ENCODE data around the gene GOPC.

The GOPC gene

DNA sequence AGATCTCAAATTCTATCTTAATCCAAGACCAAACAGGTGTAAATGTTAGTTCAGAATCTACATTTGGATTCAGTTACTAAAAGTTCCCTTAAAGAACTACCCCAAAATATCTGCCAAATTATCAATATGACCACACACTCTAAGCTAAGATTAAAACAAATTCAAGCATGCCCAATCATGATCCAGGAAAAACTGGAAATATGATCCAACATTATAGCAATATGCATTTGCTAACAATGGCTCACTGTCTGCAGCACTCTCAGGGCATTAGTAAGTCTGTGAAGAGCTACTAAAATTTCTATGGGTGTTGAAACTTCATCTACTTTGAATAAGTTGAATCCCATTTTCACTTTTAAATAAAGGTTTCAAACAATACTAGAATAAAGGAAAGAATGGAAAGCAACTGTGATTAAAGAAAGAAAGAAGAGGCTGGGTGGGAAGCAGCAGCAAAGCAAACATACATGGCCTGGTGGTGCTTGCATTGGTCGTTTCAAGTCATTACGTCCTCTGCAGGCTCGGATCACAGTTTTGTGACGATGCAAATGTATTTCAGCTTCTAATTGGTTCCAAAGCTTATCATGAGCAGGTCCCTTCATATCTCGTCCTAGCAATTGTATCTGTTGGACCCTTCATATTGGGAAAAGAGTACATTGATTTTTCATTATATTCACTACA is 29.2 kb downstream of the GOPC start:
- H3K4me3 ChIP-seq (replicated peaks; ENCODE audit: low read depth, low read length): no peak overlapping the region
- TF ChIP-seq, protein P1, sequence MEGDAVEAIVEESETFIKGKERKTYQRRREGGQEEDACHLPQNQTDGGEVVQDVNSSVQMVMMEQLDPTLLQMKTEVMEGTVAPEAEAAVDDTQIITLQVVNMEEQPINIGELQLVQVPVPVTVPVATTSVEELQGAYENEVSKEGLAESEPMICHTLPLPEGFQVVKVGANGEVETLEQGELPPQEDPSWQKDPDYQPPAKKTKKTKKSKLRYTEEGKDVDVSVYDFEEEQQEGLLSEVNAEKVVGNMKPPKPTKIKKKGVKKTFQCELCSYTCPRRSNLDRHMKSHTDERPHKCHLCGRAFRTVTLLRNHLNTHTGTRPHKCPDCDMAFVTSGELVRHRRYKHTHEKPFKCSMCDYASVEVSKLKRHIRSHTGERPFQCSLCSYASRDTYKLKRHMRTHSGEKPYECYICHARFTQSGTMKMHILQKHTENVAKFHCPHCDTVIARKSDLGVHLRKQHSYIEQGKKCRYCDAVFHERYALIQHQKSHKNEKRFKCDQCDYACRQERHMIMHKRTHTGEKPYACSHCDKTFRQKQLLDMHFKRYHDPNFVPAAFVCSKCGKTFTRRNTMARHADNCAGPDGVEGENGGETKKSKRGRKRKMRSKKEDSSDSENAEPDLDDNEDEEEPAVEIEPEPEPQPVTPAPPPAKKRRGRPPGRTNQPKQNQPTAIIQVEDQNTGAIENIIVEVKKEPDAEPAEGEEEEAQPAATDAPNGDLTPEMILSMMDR (IDR thresholded peaks at IDR 0.05; ENCODE audit: low read length, missing control alignments): no peak
- no peak for DNase-seq (ENCODE audit: low read depth)

DNA sequence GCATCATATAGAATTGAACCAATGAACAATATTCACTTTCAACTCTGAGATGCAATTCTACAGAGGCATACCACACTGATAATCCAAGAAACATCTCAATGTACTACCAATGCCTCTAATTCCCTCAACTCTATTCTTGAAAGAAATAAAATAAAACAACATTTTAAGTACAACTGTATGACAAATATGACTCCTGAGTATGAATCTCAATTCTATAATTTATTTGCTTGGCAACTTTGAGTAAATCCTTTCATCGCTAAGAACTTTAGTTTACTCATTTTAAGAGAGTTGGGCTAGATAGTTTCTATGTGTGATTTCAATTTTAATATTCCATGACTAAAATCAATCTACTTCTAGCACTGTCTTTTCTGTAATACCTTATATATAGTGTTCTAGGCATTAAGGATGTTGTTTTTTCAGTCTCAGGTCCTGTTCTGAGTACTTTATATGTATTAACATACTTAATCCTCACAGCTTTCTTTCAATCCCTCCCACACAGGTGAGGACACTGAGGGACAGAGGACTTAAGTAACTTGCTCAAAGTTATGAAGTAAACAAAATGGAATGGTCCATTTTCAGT is 33.4 kb downstream of the GOPC start:
- no peak for DNase-seq (ENCODE audit: low read depth)
- no peak overlapping the region for H3K4me3 ChIP-seq (replicated peaks; ENCODE audit: low read depth, low read length)
- TF ChIP-seq, protein P1 (IDR thresholded peaks at IDR 0.05; ENCODE audit: low read length, missing control alignments): no peak

DNA sequence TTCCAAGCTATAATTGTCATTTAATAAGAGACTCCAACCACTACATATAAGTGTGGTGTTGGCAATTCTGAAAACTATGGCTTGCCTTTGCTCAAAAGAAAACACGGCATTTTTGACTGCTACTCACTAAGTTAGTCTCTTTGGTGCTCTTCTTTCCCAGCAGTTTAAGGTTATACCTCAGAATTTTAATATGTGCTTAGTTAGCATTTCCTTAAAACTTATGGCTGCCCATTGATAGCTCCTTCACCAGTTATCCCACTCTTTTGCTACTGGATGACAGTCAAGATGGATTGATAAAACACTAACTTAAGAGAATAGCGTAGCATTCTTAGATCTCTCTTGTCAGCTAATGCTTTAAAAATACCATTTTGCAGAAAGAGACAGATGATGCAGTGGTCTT is 34.1 kb downstream of the GOPC start:
- TF ChIP-seq, protein P1 (IDR thresholded peaks at IDR 0.05; ENCODE audit: low read length, missing control alignments): no peak
- DNase-seq (ENCODE audit: low read depth): no peak

DNA sequence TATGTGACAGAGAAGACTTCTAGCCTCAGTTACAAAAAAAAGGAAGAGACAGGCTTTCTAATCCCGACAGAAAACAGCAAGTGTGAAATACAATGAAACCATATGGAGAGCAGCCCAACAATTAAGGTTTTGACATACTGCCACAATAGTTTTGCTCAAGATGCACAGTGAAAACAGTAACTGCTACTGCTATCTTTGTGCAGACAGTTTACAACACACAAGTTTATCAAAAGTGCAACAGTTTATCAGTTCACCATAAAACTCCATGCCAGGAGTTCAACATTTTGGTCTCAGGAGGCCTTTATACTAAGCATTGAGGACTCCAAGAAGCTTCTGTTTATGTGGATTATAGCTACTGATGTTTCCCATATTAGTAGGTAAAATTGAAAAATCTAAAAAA is 37.6 kb downstream of the GOPC start:
- no peak overlapping the region for H3K4me3 ChIP-seq (replicated peaks; ENCODE audit: low read depth, low read length)
- TF ChIP-seq, protein P1 (IDR thresholded peaks at IDR 0.05; ENCODE audit: low read length, missing control alignments): no peak
- no peak for DNase-seq (ENCODE audit: low read depth)

More for the DNA sequence above, 34.1 kb downstream of the GOPC start:
- H3K4me3 ChIP-seq (replicated peaks; ENCODE audit: low read depth, low read length): no peak overlapping the region

DNA sequence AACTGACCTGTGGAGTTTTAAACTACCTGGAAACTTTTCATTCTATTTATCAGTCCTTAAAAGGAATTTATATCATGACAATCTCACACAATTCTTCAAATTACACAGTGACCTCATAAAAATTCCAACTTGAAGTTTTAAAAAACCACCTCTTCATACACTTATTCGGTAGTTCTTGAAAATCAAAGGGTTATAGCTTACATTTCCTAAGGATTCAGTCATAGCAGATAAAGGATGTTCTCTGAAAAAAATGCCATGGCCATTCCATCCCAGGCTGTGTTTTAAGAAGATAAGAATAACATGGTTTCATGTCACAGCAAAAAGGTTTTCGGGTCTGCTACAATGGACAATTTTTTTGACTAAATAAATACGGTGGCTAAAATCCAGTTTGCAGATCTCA is 41.2 kb downstream of the GOPC start:
- H3K4me3 ChIP-seq (replicated peaks; ENCODE audit: low read depth, low read length): no peak overlapping the region
- DNase-seq (ENCODE audit: low read depth): no peak
- TF ChIP-seq, protein P1 (IDR thresholded peaks at IDR 0.05; ENCODE audit: low read length, missing control alignments): no peak

DNA sequence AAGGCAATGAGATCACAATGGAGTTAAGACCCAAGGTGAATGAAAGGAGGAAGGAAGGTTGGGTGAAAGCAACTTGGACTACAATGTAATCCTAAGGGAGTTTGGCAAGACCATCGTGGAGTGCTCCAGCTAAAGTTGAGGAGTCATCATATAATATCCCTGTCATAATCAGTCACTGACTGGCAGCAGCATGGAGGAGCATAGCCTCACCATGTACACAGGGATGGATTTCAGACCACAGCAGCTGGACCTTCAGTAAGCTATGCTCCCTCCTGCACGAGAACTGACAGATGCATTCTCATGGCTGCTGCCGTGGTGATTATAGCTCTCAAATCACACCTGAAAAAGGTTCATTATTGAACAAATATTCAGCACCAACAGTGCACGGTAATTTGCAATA is 43.0 kb downstream of the GOPC start:
- DNase-seq (ENCODE audit: low read depth): no peak

More for the DNA sequence above, 43.0 kb downstream of the GOPC start:
- TF ChIP-seq, protein P1 (IDR thresholded peaks at IDR 0.05; ENCODE audit: low read length, missing control alignments): no peak
- no peak overlapping the region for H3K4me3 ChIP-seq (replicated peaks; ENCODE audit: low read depth, low read length)

Data from fibroblast of pulmonary artery (primary cell).